Measurements from ENCODE around the gene CPAMD8. TPM values are rescaled to one million over a fixed set of nuclear protein-coding genes. Genes with fewer than 3 reads are reported as not detected.

The CPAMD8 gene
- total and polyA plus RNA-seq, 9 of the 15 experiments (the other 6 are each of a cell fraction or from before 2014, with no cell fraction given), result 0.20 to 2.1 (median 1.3) TPM

DNA sequence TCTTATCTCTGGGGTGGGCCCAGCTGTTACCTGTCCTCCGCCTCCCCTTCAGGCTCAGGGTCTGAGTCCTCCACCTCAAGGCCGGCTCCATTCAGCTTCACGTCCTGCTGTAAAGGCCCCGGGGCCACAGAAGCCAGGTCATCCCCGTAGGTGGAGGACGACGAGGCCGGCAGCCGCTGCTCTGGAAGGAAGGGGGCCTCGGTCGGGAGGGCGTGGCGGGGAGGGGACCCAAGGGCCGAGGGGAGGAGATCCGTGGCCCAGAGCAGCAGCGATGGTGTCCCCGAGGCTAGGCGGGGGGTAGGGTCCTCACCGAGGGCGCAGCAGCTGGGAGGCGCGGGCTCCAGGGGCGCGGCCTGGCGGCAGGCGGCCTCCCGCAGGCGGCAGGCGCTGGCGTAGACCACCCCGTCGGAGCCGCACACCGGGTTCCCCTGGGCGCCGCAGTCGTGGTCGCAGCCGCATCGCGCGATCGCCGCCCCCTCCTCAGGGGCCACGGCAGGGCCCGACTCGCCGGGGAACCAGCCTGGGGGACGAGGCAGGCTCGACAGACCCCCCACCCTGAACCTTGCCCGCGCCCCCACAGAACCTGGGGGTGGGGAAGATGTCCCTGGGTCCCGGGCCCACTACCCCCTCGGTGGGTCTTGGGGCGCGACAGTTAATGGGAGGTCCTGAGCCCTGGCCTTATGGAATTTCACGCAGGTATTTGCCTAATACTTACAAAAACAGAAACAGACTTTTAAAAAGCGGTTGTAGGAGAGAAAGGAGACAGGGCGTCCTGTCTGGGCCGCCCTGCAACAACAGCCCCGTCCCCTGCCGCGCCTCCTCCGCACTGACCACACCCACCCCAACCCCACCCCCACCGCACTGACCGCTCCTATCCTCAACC is 130.2 kb downstream of the CPAMD8 start (continued):
- no peak for TF ChIP-seq PHTF2 (CRISPR knock-in tag; IDR thresholded peaks at IDR 0.05)
- TF ChIP-seq, protein P1, sequence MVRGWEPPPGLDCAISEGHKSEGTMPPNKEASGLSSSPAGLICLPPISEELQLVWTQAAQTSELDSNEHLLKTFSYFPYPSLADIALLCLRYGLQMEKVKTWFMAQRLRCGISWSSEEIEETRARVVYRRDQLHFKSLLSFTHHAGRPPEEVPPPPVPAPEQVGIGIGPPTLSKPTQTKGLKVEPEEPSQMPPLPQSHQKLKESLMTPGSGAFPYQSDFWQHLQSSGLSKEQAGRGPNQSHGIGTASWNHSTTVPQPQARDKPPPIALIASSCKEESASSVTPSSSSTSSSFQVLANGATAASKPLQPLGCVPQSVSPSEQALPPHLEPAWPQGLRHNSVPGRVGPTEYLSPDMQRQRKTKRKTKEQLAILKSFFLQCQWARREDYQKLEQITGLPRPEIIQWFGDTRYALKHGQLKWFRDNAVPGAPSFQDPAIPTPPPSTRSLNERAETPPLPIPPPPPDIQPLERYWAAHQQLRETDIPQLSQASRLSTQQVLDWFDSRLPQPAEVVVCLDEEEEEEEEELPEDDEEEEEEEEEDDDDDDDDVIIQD (CRISPR knock-in tag; IDR thresholded peaks at IDR 0.05), result no peak
- no peak for TF ChIP-seq NR2F6 (CRISPR knock-in tag; IDR thresholded peaks at IDR 0.05)
- TF ChIP-seq, protein P2, sequence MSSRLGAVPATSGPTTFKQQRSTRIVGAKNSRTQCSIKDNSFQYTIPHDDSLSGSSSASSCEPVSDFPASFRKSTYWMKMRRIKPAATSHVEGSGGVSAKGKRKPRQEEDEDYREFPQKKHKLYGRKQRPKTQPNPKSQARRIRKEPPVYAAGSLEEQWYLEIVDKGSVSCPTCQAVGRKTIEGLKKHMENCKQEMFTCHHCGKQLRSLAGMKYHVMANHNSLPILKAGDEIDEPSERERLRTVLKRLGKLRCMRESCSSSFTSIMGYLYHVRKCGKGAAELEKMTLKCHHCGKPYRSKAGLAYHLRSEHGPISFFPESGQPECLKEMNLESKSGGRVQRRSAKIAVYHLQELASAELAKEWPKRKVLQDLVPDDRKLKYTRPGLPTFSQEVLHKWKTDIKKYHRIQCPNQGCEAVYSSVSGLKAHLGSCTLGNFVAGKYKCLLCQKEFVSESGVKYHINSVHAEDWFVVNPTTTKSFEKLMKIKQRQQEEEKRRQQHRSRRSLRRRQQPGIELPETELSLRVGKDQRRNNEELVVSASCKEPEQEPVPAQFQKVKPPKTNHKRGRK (tag; IDR thresholded peaks at IDR 0.05), result no peak
- TF ChIP-seq GTF2F1 (IDR thresholded peaks at IDR 0.05; ENCODE audit: low read depth, low read length), result no peak
- no peak for TF ChIP-seq NR3C1 (CRISPR knock-in tag; IDR thresholded peaks at IDR 0.05)
- TF ChIP-seq ZC3H8 (IDR thresholded peaks at IDR 0.05), result no peak
- peak; percentile 70 for TF ChIP-seq GABPB1 (CRISPR knock-in tag; IDR thresholded peaks at IDR 0.05)
- no peak for TF ChIP-seq NR2C2 (CRISPR knock-in tag; IDR thresholded peaks at IDR 0.05)
- peak; percentile 50; the same call in 1 of the 2 replicates for TF ChIP-seq NR2C2 (tag; IDR thresholded peaks at IDR 0.05)
- TF ChIP-seq RBM15 (IDR thresholded peaks at IDR 0.05; ENCODE audit: insufficient read depth, low read length), result no peak
- no peak for TF ChIP-seq U2AF1 (optimal IDR thresholded peaks at IDR 0.05; ENCODE audit: low read depth, low read length)
- TF ChIP-seq, protein P3, sequence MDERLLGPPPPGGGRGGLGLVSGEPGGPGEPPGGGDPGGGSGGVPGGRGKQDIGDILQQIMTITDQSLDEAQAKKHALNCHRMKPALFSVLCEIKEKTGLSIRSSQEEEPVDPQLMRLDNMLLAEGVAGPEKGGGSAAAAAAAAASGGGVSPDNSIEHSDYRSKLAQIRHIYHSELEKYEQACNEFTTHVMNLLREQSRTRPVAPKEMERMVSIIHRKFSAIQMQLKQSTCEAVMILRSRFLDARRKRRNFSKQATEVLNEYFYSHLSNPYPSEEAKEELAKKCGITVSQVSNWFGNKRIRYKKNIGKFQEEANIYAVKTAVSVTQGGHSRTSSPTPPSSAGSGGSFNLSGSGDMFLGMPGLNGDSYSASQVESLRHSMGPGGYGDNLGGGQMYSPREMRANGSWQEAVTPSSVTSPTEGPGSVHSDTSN (CRISPR knock-in tag; IDR thresholded peaks at IDR 0.05; ENCODE audit: low read depth), result no peak
- TF ChIP-seq, protein P3 (tag; conservative IDR thresholded peaks at IDR 0.05; ENCODE audit: low read depth), result no peak
- TF ChIP-seq TAF1 (IDR thresholded peaks at IDR 0.05; ENCODE audit: control insufficient read depth, extremely low read depth, insufficient read depth, low read length, severe bottlenecking), result peak; percentile 57
- no peak; the same call in 1 of the 2 replicates for TF ChIP-seq HIVEP1 (CRISPR knock-in tag; IDR thresholded peaks at IDR 0.05)
- TF ChIP-seq ZNF12 (CRISPR knock-in tag; IDR thresholded peaks at IDR 0.05), result no peak
- TF ChIP-seq, protein P4, sequence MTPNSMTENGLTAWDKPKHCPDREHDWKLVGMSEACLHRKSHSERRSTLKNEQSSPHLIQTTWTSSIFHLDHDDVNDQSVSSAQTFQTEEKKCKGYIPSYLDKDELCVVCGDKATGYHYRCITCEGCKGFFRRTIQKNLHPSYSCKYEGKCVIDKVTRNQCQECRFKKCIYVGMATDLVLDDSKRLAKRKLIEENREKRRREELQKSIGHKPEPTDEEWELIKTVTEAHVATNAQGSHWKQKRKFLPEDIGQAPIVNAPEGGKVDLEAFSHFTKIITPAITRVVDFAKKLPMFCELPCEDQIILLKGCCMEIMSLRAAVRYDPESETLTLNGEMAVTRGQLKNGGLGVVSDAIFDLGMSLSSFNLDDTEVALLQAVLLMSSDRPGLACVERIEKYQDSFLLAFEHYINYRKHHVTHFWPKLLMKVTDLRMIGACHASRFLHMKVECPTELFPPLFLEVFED (CRISPR knock-in tag; conservative IDR thresholded peaks at IDR 0.05), result peak; percentile 17; the same call in 1 of the 2 replicates
- no peak for TF ChIP-seq FOXK2 (conservative IDR thresholded peaks at IDR 0.05 in 1 of 2, IDR thresholded peaks at IDR 0.05 in 1 of 2; ENCODE audit: low read depth in 2 of 2)
- TF ChIP-seq ARID1B (IDR thresholded peaks at IDR 0.05), result peak; percentile 44; the same call in 1 of the 2 replicates
- peak; percentile 46; the same call in 1 of the 2 replicates for TF ChIP-seq POLR2H (tag; IDR thresholded peaks at IDR 0.05; ENCODE audit: low read depth)
